Loucy (cell line): ENCODE measurements around the gene POFUT2.

Experiments
- CTCF ChIP-seq: fragments of 200-600 bp; sonication (generic); conservative IDR thresholded peaks from 2 replicates; pipeline ENCODE4 v1.5.1; 2014; ENCODE audit warnings: mild to moderate bottlenecking, antibody characterized with exemption, low read length
- EZH2phosphoT487 ChIP-seq: fragments of 200-600 bp; IDR thresholded peaks from 2 replicates; pipeline ENCODE4 v1.6.1; 2018; ENCODE audit warnings: antibody characterized with exemption, mild to moderate bottlenecking, moderate library complexity, borderline replicate concordance

DNA sequence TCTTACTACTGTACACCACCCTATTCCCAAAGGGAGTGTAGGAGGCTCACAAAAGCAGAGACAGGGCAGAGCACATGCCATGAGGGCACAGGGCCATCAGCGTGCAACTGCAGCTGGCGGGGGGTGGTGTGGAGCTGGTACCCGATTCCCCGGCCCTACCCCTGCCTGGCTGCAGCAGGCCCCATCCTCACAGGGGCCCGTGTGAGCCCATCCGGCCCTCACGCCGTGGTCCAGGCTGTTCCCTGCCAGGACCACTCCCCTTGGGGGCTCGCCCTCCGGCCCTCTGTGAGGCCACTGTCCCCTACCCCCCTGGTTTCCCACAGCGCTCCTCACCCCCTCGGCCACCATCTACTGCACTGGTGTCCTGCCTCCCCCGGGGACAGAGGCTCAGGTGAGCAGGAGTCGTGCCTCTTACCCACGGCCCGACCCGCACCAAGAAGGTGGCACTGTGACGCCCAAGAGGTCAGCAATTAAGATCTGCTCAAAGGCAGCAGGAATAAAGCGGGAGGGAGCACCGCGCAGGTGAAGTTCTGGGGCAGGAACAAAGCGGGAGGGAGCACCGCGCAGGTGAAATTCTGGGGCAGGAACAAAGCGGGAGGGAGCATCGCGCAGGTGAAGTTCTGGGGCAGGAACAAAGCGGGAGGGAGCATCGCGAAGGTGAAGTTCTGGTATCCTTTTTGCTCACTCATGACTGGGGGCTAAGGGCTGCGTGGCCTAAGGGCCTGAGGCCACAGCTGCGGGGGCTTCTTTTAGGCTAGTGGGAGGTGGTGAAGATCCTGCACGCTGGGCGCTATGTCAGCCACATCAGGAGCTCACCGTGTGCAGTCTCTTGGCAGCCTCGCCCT, 3.9 kb downstream of the POFUT2 start:
- TF ChIP-seq CTCF (no peak), EZH2phosphoT487 (no peak)
